ENCODE results near the gene BCL7C.

Gene BCL7C

GRCh38 chr16:30922420-30922959, 28.6 kb upstream of the BCL7C start:
- peak; percentile 100 for DNase-seq

- DNase-seq = peak; percentile 88 to 89
Observed at GRCh38 chr16:30921748-30922419, 28.0 kb upstream of the BCL7C start.

- no peak for DNase-seq
Observed at GRCh38 chr16:30921459-30921747, 27.5 kb upstream of the BCL7C start.

- DNase-seq = no peak
Observed at GRCh38 chr16:30920891-30921290, 27.0 kb upstream of the BCL7C start.

DNA sequence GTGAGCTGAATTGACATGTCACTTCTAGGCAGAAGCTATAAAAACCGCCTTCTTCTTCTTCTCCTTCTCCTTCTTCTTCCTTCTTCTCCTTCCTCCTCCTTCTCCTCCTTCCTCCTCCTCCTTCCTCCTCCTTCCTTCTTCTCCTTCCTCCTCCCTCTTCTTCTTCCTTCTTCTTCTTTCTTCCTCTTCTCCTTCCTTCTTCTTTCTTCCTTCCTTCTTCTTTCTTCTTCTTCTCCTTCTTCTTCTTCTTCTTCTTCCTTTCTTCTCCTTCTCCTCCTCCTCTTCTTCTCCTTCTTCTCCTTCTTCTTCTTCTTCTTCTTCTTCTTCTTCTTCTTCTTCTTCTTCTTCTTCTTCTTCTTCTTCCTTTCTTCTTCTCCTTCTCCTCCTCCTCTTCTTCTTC, 24.7 kb upstream of the BCL7C start:
- no peak for DNase-seq

- no peak for DNase-seq
Observed at GRCh38 chr16:30914830-30915229, 21.0 kb upstream of the BCL7C start.

DNA sequence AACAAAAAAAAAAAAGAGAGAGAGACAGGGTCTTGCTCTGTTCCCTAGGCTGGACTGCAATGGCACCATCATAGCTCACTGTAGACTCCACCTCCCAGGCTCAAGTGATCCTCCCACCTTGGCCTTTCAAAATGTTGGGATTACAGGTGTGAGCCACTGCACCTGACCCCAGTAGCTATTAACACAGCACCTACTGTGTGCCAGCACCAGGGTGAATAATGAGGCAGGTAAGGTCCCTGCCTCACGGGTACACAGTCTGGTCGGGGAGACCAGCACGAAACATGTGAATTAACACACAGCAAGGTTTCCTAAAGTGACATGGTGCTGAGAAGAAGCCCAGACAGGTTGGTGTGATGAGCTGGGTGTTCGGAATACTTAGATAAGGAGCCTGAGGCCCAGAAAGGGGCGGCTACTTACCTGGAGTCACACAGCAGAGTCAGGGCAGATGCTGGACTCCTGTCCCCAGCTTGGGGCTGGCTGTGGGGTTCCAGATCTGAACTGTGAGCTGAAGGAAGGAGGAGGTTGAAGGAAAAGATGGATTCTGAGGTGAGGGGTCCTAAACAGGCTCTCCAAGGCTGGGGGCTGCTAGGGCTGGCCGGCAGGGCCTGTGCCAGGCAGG, 19.0 kb upstream of the BCL7C start:
- no peak for DNase-seq

DNA sequence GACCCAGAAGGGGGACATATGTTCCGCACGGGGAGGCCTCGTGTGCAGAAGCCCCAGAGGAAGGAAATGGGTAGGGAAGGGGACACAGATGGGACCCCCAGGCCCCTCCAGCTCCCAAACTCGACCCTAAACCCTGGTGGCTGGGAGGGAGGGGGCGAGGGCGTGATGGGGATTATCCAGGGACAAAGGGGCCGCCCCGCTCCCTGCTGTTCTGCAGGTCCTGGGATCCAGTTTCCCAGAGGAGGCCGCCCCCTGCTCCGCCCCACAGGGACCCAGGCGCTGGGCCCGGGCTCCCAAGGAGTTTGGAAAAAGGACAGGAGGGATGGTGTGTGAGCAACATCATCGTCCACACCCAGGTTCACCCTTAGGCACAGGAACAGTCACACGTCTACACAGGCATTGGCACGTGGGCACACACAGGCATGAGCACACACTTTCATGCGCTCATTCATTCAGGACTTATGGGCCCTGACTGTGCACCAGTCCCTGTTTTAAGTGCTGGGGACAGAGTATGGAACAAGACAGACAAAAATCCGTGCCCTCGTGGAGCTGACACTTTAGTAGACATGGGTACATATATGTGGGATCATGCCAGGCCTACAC, 16.7 kb upstream of the BCL7C start:
- no peak for DNase-seq

DNA sequence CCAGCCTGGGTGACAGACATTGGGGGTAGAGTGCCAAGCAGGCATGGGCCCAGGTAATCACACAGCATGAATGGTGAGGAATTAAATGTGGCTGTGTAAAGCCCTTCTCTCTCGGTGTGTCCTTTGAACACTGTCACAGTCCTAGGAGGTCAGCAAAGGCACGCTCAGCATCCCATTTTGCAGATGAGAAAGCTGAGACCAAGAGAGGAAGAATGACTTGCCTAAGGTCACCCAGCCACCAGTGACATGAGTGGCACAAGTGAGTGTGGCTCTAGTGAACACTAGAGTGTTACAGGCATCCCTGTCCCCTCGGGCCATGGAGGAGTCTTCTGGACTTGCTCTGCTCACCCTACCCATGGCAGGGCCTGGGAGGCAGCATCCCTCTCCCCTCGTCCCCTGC, 13.2 kb upstream of the BCL7C start:
- DNase-seq = no peak

DNA sequence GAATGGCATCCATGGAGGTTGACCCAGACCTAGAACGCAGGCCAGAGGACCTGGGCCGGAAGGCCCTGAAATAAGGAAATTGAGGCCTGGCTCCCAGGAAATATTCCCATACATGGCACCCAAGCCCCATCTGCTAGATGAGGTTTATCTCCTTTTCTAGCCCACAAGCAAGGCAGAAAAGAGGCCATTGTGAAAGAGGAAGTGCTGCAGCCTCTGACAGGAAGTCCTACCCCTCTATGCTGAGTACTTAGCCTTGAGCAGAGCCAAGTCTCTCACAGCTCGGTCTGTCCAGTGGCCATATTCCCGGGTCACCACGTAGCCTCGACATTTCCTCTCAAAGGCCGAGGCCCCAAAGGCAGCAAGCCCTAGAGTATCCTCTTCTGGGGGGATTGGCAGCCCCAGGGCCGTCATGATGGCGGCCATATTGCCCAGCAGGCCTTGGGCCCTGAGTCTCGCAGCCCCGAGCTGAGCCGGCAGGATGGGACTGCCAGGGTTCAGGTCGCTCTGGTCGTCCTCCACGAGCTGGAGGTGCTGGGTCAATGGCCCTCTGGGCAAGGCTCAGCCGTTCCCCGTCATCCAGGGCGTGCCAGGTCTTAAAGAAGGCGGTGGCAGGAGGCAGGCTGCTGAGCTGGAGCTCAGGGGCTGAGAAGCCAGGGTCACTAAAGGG, 10.4 kb upstream of the BCL7C start:
- DNase-seq = no peak

DNA sequence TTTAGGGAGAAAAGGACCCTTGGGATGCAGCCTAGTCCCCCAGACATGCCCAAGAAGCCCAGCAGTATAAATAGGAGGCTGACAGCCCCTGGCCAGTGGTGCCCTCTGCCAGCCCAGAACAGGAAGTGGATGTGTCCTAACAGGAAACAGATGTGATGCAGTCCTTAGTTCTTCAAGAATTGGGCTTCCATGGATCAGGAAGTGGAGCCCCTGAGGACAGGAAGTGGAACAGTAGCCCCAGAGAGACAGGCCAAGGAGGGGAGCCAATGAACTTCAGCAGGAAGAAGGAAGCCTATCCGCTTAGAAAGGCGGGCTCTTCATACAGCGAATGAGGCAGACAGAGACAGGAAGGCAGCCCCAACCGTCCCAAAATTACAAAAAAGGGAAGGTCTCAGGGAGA, 9.7 kb upstream of the BCL7C start:
- DNase-seq = no peak

- no peak for DNase-seq
Observed at GRCh38 chr16:30903002-30903401, 9.1 kb upstream of the BCL7C start.

DNA sequence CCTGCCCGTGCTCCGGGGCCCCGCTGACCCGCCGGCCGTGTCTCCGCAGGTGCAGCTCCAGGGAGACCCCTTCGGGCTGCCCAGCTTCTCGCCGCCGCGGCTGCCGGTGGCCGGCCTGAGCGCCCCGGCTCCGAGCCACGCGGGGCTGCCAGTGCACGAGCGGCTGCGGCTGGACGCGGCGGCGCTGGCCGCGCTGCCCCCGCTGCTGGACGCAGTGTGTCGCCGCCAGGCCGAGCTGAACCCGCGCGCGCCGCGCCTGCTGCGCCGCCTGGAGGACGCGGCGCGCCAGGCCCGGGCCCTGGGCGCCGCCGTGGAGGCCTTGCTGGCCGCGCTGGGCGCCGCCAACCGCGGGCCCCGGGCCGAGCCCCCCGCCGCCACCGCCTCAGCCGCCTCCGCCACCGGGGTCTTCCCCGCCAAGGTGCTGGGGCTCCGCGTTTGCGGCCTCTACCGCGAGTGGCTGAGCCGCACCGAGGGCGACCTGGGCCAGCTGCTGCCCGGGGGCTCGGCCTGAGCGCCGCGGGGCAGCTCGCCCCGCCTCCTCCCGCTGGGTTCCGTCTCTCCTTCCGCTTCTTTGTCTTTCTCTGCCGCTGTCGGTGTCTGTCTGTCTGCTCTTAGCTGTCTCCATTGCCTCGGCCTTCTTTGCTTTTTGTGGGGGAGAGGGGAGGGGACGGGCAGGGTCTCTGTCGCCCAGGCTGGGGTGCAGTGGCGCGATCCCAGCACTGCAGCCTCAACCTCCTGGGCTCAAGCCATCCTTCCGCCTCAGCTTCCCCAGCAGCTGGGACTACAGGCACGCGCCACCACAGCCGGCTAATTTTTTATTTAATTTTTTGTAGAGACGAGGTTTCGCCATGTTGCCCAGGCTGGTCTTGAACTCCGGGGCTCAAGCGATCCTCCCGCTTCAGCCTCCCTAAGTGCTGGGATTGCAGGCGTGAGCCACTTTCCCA, 8.4 kb upstream of the BCL7C start:
- DNase-seq = peak in 1 of 2 experiments; percentile 26

DNA sequence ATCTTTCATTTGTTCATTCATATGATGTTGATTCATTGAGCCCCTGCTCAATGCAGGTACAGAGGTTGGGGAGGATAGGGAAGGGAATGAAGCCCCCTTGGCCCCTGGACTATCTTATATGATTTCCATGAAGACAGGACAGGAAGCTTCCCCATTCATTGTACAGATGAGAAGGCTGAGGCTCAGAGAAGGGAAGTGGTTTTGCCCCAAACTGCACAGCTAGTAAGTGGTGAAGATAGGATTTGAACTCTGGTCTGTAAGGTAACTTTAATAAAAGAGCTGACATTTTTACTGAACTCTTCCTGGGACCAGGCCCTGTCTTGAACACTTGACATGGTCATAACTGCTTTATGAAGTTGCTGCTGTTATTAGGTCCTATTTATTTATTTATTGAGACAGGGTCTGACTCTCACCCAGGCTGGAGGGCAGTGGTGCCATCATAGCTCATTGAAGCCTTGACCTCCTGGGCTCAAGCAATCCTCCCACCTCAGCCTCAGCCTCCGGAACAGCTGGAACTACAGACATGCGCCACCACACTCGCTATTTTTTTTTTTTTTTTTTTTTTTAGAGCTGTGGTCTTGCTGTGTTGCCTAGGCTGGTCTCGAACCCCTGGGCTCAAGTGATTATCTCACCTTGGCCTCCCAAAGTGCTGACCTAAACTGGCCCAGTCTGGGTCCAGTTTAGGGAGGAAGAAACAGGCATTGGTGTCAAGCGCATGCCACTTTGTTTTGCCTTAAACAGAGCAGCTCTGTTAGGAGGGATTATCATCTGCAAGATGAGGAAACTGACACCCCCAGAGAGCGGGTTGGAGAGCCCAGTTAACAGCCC, 7.5 kb upstream of the BCL7C start:
- DNase-seq = no peak

- DNase-seq = no peak
Observed at GRCh38 chr16:30900588-30900987, 6.7 kb upstream of the BCL7C start.

- no peak for DNase-seq
Observed at GRCh38 chr16:30899794-30900193, 5.9 kb upstream of the BCL7C start.

DNA sequence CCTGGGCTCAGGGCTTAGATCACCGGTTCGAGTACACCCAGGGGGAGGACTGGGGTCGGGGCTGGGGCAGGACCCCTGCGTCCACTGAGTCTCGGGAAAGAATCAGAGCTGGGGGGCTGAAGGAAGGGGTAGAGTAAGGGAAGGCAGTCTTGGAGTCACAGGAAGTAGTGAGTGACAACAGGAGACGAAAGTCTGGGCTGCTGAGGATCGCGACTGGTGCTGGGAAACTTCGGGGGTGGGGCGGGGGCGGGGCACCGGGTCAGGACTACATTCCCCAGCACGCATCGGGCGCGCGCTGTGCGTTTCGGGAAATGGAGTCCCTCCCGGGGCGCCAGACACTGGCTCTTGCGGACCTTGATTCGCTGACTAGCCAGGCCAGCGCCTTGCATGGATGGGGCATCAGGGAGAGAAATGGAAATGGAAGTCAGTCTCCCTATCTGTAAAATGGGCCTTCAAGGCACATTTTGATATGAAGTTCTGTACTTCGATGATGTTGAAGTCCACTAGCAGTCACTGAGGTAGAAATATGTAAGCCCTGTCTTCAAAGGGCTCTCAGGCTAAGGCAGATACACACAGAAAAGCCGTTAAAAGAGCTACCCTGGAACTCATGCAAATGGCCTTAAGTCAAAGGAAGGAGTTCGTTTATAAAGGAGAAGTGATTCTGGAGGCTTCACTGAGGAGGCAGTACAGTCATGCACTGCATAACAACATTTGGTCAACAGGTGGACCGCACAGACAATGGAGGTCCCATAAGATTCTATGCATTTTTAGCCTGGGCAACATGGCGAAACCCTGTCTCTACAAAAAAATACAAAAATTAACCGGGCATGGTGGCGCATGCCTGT, 3.2 kb upstream of the BCL7C start:
- peak; percentile 72 to 77 for DNase-seq

- DNase-seq = no peak
Observed at GRCh38 chr16:30896261-30896888, 2.5 kb upstream of the BCL7C start, which contains the start of gene CTF1. TSS of gene CTF1 (plus strand) at chr16:30896614. CDS start at chr16:30896644, 30 bp downstream.

DNA sequence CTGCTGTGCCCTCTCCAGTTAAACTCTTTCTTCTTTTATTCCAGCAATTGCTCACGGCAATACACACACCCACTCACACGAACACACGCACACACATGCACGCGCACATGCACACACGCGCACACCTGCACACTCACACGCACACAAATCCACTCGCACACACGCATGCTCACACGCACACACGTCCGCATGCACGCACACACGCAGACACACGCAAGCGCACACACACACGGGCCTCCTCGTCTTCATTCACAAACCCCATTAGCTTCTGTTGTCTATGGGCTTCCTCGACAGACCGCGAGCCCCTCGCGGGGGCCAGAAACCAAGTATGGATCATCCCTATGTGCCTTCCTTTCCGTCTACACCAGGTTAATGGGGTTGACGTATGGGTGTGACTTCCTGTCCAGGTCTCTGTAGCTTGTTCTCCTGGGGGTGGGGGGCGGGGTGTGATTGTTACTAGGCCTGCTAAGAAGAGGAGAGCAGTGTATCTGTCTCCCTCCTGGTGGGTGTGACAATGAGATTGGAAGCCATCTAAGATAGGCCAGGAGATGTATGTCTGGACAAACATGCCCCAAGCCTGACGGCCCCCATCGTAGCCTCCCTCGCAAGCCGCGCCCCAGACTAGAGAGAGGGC, 1.9 kb upstream of the BCL7C start:
- no peak for DNase-seq
